Neural cell (in vitro differentiated cells): ENCODE results near the gene USP34. TPM values are rescaled to one million over a fixed set of nuclear protein-coding genes. Genes with fewer than 3 reads are reported as not detected.

Source experiments
- H2AFZ ChIP-seq: fragments of 200-600, 300-800 bp; sonication (generic), shearing (Covaris generic); 2 replicates; pipeline ENCODE4 v1.6.0; 2014; ENCODE audit warnings: low read depth, mild to moderate bottlenecking, antibody characterized with exemption, low read length, moderate library complexity
- H3F3A ChIP-seq: fragments of 200-600 bp; shearing (Covaris generic); 2 replicates; pipeline ENCODE4 v1.6.1; 2016; ENCODE audit warnings: mild to moderate bottlenecking, moderate library complexity, mixed read lengths, antibody characterized with exemption, low read length; ENCODE audit not compliant: insufficient read depth, poor library complexity, severe bottlenecking
- H3K27ac ChIP-seq: fragments of 200-600, 300-800 bp; sonication (generic), shearing (Covaris generic); 2 replicates; pipeline ENCODE4 v1.5.1; 2014; ENCODE audit warnings: mild to moderate bottlenecking, low read length, moderate library complexity
- H3K27me3 ChIP-seq: fragments of 300-800, 200-600 bp; sonication (generic), shearing (Covaris generic); 2 replicates; pipeline ENCODE4 v1.6.0; 2014; ENCODE audit warnings: mild to moderate bottlenecking, low read depth, low read length, moderate library complexity; ENCODE audit not compliant: insufficient read depth
- H3K36me3 ChIP-seq: fragments of 300-800, 200-600 bp; sonication (generic), shearing (Covaris generic); 2 replicates; pipeline ENCODE4 v1.5.1; 2014; ENCODE audit warnings: mild to moderate bottlenecking, antibody characterized with exemption, low read length, moderate library complexity; ENCODE audit not compliant: insufficient read depth
- H3K4me2 ChIP-seq: fragments of 300-800, 200-600 bp; sonication (generic), shearing (Covaris generic); 2 replicates; pipeline ENCODE4 v1.6.0; 2014; ENCODE audit warnings: mild to moderate bottlenecking, low read length
- H3K4me3 ChIP-seq: fragments of 300-800, 200-600 bp; sonication (generic), shearing (Covaris generic); 2 replicates; pipeline ENCODE4 v1.5.1; 2014; ENCODE audit warnings: mild to moderate bottlenecking, low read length, moderate library complexity
- H3K79me2 ChIP-seq: fragments of 200-600 bp; shearing (Covaris generic); replicated peaks from 2 replicates; pipeline ENCODE4 v1.6.0; 2014; ENCODE audit warnings: mild to moderate bottlenecking, low read length, moderate library complexity; ENCODE audit not compliant: insufficient read depth
- H3K9ac ChIP-seq: fragments of 300-800, 200-600 bp; sonication (generic), shearing (Covaris generic); 2 replicates; pipeline ENCODE4 v1.6.1; 2016; ENCODE audit warnings: mild to moderate bottlenecking, low read length, mixed read lengths
- H3K9me2 ChIP-seq: fragments of 200-600 bp; shearing (Covaris generic); 2 replicates; pipeline ENCODE4 v1.6.1; 2016; ENCODE audit warnings: mild to moderate bottlenecking, low read length, mixed read lengths; ENCODE audit not compliant: insufficient read depth
- H3K9me3 ChIP-seq: fragments of 200-600, 300-800 bp; sonication (generic), shearing (Covaris generic); 2 replicates; pipeline ENCODE4 v1.6.1; 2016; ENCODE audit warnings: mild to moderate bottlenecking, mixed run types, low read length, moderate library complexity, mixed read lengths
- H4K20me1 ChIP-seq: fragments of 200-600 bp; shearing (Covaris generic); 2 replicates; pipeline ENCODE4 v1.6.1; 2016; ENCODE audit warnings: mild to moderate bottlenecking, mixed run types; ENCODE audit not compliant: insufficient read depth
- CTCF ChIP-seq: fragments of 450-650 bp; IDR thresholded peaks from 2 replicates; pipeline ENCODE4 v1.5.1; 2014; ENCODE audit warnings: antibody characterized with exemption, mild to moderate bottlenecking, moderate library complexity; ENCODE audit not compliant: poor library complexity, severe bottlenecking
- EP300 ChIP-seq: fragments of 450-650 bp; conservative IDR thresholded peaks from 2 replicates; pipeline ENCODE4 v1.6.1; 2014; ENCODE audit warnings: antibody characterized with exemption, mild to moderate bottlenecking, moderate library complexity; ENCODE audit not compliant: poor library complexity, severe bottlenecking
- EZH2 ChIP-seq: fragments of 200-600, 300-800 bp; shearing (Covaris generic), sonication (generic); IDR thresholded peaks from 2 replicates; pipeline ENCODE4 v1.6.1; 2014; ENCODE audit warnings: antibody characterized with exemption, low read length, borderline replicate concordance, mild to moderate bottlenecking; ENCODE audit not compliant: insufficient read depth, poor library complexity, severe bottlenecking
- MXI1 ChIP-seq: fragments of 450-650 bp; conservative IDR thresholded peaks from 2 replicates; pipeline ENCODE4 v1.6.1; 2014; ENCODE audit warnings: antibody characterized with exemption, mild to moderate bottlenecking; ENCODE audit not compliant: poor library complexity, severe bottlenecking
- POLR2AphosphoS5 ChIP-seq: IDR thresholded peaks from 2 replicates; pipeline ENCODE4 v1.6.1; 2012
- RAD21 ChIP-seq: fragments of 450-650 bp; conservative IDR thresholded peaks from 2 replicates; pipeline ENCODE4 v1.6.1; 2014; ENCODE audit warnings: antibody characterized with exemption, mild to moderate bottlenecking, moderate library complexity
- REST ChIP-seq: IDR thresholded peaks from 2 replicates; pipeline ENCODE4 v1.6.1; 2012; ENCODE audit warnings: borderline replicate concordance
- SMC3 ChIP-seq: fragments of 450-650 bp; conservative IDR thresholded peaks from 2 replicates; pipeline ENCODE4 v1.6.1; 2014; ENCODE audit warnings: antibody characterized with exemption, mild to moderate bottlenecking, moderate library complexity; ENCODE audit not compliant: poor library complexity
- TAF1 ChIP-seq: IDR thresholded peaks from 2 replicates; pipeline ENCODE4 v1.6.1; 2012; ENCODE audit warnings: low read depth
- polyA plus RNA-seq: library from polyadenylated mRNA; depleted of rRNA; stranded (reverse); fragments of >200 nt; gene quantifications from 2 replicates; pipeline ENCODE4 v1.2.3, GENCODE V29; 2014

The USP34 gene
- polyA plus RNA-seq, 1 donor from 2014 or later, result 87.9 TPM

- H4K20me1 ChIP-seq, result no peaks in the 10 kb centered on the region
- TF ChIP-seq TAF1 (no peak), EP300 (no peak), RAD21 (no peak), EZH2 (no peak), REST (no peak), CTCF (no peak)
Observed at GRCh38 chr2:61454383-61454782, 16.5 kb downstream of the USP34 start.

GRCh38 chr2:61452392-61452791 lies 18.5 kb downstream of the USP34 start:
- no peak overlapping the region for H3K4me2 ChIP-seq
- no peaks in the 10 kb centered on the region for H4K20me1 ChIP-seq
- peaks cover 69% of the 10 kb centered on the region for H3K79me2 ChIP-seq

More at GRCh38 chr2:61454383-61454782, 16.5 kb downstream of the USP34 start:
- H3K4me3 ChIP-seq, result no peak overlapping the region
- H3K9me2 ChIP-seq, result no peaks in the 10 kb centered on the region
- H2AFZ ChIP-seq, result no peak overlapping the region
- no peaks in the 10 kb centered on the region for H3K27me3 ChIP-seq
- H3K36me3 ChIP-seq, result no peaks in the 10 kb centered on the region
- H3K9me3 ChIP-seq, result peaks cover 4% of the 10 kb centered on the region
- no peak overlapping the region for H3K9ac ChIP-seq
- H3F3A ChIP-seq, result no peaks in the 10 kb centered on the region
- no peak overlapping the region for H3K27ac ChIP-seq
- H3K79me2 ChIP-seq, result peaks cover 69% of the 10 kb centered on the region
- H3K4me2 ChIP-seq, result no peak overlapping the region

More at GRCh38 chr2:61452392-61452791, 18.5 kb downstream of the USP34 start:
- Histone ChIP-seq H3K9me3 (peaks cover 4% of the 10 kb centered on the region), H2AFZ (no peak overlapping the region), H3K36me3 (no peaks in the 10 kb centered on the region), H3K4me3 (no peak overlapping the region), H3K9me2 (no peaks in the 10 kb centered on the region), H3F3A (no peaks in the 10 kb centered on the region), H3K9ac (no peak overlapping the region), H3K27me3 (no peaks in the 10 kb centered on the region), H3K27ac (no peak overlapping the region)
- TF ChIP-seq TAF1 (no peak), RAD21 (no peak), EZH2 (no peak), CTCF (no peak), EP300 (no peak), MXI1 (no peak), SMC3 (no peak), POLR2AphosphoS5 (no peak), REST (no peak)
